ENCODE measurements around the gene ZNF226.
A peak's percentile ranks its signal among the peaks of the same experiment; 100 is the strongest.
"Not testable (repeated sequence)": the region's sequence is repeated elsewhere in the genome, so short reads cannot be mapped to it uniquely, and the experiment has no call there.

The ZNF226 gene

DNA sequence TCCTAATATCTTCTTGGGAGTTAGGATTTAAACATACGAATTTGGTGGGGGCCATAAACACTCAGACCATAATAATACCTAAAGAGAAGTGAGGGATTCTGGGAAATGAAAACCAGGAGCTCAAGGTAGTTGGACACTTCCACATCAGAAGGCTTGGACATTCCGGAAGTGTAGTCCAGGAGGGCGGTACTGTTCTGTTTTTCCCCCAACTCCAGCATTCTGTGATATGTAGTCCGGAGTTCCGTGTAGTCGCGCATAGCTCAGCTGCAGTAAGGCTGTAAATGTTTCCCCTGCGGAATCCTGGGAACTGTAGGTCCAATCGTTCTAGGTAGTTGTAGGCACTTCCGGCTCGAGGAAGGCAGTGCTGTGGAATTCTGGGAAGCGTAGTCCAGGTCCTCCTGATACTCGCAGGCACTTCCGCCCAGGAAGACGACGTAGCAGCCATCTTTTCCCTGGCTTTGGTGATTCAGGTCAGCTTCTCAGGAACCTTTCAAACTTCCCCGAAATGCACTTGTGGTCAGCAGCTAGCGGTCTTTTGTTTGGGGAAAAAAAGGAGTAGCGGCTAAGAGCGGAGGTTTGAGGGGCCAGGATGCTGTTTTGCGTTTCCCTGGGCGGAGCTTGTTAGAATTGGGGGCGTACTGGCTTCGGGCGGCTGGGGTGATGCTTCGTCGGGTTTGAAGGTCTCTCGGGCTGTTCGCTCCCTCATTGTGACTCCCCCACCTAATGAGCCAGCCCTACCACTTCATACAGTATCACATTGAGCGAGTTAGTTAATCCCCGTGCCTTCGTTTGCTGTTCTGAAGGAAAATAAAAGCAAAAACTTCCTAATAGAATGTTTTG is at the start of gene ZNF226:
TSS of gene ZNF226 (plus strand) at position 428 of the 840 bp plus-strand sequence. CDS start 4,981 bp downstream, outside the sequence.
- peak; percentile 67 to 75 for DNase-seq (ENCODE audit: low read depth in 2 of 2)

DNA sequence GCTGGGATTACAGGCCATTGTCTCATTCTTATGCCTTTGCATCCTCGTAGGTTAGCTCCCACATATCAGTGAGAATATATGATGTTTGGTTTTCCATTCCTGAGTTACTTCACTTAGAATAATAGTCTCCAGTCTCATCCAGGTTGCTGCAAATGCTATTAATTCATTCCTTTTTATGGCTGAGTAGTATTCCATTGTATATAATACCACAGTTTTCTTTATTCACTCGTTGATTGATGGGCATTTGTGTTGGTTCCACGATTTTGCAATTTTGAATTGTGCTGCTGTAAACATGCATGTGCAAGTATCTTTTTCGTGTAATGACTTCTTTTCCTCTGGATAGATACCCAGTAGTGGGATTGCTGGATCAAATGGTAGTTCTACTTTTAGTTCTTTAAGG is 43.7 kb upstream of the ZNF226 start:
- DNase-seq (ENCODE audit: low read depth in 2 of 2): not testable (repeated sequence)

- DNase-seq (ENCODE audit: low read depth in 2 of 2): no peak
Observed at GRCh38 chr19:44131955-44132354, 32.9 kb upstream of the ZNF226 start.

- peak; percentile 59 to 65 for DNase-seq (ENCODE audit: low read depth in 2 of 2)
Observed at GRCh38 chr19:44141191-44142058, 23.5 kb upstream of the ZNF226 start, which contains the start of gene ZNF234. ZNF234 (plus strand) TSS chr19:44141554; CDS start chr19:44144633, 3,079 bp downstream.

GRCh38 chr19:44142059-44142433 is 22.9 kb upstream of the ZNF226 start:
- DNase-seq (ENCODE audit: low read depth in 2 of 2): no peak

DNA sequence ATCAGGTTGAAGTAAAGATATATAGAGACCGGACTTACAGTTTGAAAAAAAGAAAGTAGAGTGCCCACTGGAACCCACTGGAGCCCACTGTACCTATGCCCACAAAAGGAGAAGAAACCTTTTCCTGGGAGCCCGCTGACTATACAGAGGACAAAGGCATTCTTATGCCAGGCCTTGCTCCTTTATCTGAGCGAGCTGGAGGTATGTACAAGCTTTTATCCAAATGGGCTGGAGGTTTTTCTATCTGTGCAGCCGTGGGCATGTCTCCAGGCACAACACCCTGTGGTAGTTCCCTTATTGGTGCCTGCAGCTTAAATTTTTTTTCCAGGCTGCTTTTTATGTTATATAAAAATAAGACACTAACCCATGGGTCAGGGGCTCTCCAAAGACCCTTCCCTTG is 15.1 kb upstream of the ZNF226 start:
- DNase-seq (ENCODE audit: low read depth in 2 of 2): no peak

GRCh38 chr19:44151491-44151890 is 13.4 kb upstream of the ZNF226 start:
- no peak for DNase-seq (ENCODE audit: low read depth in 2 of 2)

DNA sequence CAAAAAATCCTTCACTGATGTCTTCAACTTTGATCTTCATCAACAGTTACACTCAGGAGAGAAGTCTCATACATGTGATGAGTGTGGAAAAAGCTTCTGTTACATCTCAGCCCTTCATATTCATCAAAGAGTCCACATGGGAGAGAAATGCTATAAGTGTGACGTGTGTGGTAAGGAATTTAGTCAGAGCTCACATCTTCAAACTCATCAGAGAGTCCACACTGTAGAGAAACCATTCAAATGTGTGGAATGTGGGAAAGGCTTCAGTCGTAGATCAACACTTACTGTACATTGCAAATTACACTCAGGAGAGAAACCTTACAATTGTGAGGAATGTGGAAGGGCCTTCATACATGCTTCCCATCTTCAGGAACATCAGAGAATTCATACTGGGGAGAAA is 8.4 kb upstream of the ZNF226 start:
- no peak for DNase-seq (ENCODE audit: low read depth in 2 of 2)

DNA sequence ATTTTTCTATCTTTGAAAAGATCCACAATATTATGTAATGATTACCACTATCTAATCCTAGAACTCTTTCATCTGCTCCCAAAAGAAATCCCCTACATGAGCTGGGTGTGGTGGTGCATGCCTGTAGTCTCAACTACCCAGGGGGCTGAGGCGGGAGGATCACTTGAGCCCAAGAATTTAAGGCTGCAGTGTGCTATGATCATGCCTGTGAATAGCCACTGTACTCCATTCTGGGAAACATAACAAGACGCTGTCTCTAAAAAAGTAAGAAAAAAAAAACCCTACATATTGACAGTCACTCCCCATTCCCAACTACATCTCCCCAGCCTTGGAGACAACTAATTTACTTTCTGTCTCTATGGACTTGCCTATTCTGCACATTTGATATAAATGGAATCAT is 1.1 kb upstream of the ZNF226 start:
- no peak for DNase-seq (ENCODE audit: low read depth in 2 of 2)

DNA sequence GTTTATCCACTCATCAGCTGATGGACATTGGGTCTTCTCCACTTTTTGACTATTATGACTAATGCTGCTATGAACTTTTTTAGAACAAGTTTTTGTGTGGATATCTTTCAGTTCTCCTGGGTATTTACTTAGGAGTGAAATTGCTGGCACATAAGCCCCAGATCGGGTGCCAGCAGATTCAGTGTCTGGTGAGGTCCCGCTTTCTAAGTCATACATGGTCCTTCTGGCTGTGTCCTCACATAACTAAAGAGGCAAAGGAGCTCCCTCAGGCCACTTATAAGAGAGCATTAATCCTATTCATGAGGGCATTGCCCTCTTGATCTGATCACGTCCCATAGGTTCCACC is 600 bp upstream of the ZNF226 start:
- DNase-seq (ENCODE audit: low read depth in 2 of 2): no peak

DNA sequence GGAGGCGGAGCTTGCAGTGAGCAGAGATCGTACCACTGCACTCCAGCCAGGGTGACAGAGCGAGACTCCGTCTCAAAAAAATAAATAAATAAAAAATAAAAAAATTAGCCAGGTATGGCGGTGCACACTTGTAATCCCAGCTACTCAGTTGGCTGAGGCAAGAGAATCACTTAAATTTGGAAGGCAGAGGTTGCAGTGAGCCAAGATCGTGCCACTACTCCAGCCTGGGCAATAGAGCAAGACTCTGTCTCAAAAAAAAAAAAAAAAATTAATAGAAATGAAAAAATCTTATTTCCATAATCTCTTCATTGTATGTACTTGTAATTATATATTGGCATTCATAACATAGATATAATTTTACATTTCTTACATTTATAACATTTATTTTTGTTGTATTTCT is 5.8 kb downstream of the ZNF226 start:
- not testable (repeated sequence) for DNase-seq (ENCODE audit: low read depth in 2 of 2)

DNA sequence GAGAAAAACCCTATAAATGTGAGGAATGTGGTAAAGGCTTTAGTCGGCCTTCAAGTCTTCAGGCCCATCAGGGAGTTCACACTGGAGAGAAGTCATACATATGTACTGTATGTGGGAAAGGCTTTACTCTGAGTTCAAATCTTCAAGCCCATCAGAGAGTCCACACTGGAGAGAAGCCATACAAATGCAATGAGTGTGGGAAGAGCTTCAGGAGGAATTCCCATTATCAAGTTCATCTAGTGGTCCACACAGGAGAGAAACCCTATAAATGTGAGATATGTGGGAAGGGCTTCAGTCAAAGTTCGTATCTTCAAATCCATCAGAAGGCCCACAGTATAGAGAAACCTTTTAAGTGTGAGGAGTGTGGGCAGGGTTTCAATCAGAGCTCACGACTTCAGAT is 11.7 kb downstream of the ZNF226 start:
- no peak for DNase-seq (ENCODE audit: low read depth in 2 of 2)

- no peak for DNase-seq (ENCODE audit: low read depth in 2 of 2)
Observed at GRCh38 chr19:44180968-44181367, 16.1 kb downstream of the ZNF226 start.

GRCh38 chr19:44182145-44182544 is 17.2 kb downstream of the ZNF226 start:
- DNase-seq (ENCODE audit: low read depth in 2 of 2): no peak

DNA sequence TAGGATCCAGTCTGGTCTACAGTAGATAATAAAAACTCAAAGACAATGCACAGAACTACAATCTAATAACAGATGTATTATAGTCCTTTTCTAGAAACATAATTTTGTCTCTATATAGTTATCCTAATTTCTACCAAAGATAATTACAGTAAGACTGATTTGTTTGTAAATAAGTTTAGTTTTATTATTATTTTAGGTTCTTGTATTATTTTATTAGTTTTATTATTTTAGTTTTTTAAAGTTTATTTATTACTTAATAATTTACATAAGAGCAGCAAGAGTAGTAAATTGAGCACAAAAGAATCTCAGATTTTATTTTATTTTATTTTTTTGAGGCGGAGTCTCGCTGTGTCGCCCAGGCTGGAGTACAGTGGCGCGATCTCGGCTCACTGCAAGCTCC is 25.1 kb downstream of the ZNF226 start:
- DNase-seq (ENCODE audit: low read depth in 2 of 2): no peak

DNA sequence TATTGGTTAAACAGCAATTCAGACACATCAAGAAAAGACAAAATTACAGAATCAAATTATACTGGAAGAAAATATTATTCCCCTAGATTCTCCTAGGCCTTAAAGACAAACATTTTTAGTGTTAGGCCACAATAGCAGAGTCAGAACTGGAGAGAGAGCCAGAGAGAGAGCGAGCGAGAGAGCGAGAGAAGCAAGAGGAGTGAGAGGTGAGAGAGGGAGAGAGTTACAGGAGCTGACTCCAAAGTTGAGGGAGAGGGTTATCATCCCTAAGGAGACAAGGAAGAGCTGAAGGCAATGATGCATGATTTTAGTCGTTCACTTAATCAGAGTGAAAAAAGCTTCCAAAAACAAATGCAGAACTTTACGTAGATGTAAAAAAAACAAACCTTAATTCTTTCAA is 27.2 kb downstream of the ZNF226 start:
- no peak for DNase-seq (ENCODE audit: low read depth in 2 of 2)

DNA sequence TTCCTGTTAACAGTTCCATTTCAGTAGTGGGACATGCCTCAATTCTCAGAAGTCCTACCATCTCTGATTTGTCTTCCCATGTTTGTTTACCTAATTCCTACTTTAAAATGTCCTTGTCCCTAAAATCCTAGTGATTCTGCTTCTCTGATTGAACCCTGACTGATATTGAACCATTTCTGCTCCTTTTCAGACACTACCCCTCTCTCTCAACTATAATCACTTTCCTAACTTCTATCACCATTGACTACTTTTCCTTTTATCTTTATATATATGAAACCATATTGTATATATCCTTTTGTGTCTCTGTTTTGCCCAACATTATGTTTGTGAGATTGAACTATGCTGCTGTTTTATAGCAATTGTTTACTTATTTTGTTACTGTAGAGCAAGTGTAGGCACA is 31.9 kb downstream of the ZNF226 start:
- DNase-seq (ENCODE audit: low read depth in 2 of 2): no peak

DNA sequence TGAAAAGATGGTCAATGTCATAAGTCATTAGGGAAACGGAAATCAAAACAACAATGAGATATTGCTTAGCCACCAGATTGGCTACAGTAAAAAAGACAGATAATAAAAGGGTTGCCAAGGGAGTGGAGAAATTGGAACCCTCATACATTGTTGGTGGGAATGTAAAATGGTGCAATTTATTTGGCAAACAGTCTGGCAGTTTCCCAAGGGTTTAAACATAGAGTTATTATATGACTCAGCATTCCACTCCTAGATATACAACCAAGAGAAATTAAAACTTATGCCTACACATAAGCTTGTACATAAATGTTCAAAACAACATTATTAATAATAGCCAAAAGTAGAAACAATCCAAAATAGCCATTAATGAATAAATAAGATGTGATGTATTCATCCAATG is 37.6 kb downstream of the ZNF226 start:
- no peak for DNase-seq (ENCODE audit: low read depth in 2 of 2)

DNA sequence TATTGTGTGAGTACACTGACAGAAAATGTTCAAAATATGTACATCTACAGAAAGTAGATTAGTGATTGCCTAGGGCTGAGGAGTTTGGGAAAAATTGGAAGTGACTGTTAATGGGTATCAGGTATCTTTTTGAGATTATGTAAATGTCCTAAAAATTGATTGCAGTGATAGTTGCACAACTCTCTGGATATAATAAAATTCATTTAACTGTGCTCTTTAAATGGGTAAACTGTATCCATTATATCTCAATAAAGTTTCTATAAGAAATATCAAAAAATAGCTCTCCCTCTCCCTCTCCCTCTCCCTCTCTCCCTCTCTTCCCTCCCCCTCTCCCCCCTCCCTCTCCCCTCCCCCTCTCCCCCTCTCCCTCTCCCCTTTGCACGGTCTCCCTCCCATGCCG is 38.1 kb downstream of the ZNF226 start:
- DNase-seq (ENCODE audit: low read depth in 2 of 2): no peak

GRCh38 chr19:44203877-44204276 is 39.0 kb downstream of the ZNF226 start:
- DNase-seq (ENCODE audit: low read depth in 2 of 2): not testable (repeated sequence)

DNA sequence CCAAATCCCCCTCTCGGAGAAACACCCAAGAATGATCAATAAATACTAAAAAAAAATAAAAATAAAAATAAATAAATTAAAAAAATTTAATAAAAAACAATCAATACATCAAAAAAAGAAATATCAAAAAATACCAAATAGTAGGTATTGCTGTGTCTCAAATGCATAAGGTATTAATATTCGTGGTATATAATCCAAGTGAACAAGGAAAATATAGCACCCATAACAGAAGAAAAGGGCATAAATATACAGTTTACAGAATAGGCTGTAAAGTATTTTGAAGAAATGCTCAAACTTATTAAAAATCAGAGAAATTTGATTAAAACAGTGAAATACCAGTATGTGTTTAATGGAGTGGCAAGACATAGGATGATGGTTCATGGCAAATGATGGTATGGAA is 39.9 kb downstream of the ZNF226 start:
- no peak for DNase-seq (ENCODE audit: low read depth in 2 of 2)

DNA sequence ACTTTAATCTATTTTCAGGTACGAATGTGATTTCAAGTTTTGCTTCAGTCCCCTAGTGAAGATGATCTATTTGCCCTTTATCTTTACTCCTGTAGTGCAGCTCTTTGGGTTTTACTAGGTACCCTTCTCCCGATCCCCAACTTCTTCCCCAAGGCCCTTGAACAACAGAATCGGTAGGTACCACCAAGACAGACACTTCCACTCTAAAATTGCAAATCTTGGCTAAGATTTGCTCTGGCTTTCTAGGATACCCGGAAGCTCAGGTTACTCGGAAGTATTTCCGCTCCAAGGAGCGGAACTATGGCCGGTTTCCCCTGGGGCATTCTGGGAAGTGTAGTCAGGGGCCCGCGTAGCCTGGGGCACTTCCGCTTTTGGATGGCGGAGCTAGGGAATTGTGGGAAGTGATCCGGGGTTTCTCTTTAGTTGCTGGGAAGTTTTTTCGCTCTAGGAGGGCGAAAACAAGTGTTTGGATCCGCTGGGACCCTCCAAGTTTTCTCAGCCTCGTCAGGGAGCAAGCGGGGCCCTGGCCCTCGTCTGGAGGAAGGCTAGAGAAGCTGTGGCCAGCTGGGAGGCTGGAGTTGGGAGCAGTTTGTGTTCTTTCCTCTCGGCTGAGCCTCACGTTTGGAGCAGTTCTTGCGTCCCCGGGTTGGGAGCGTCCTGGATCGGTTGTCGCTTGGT is 42.4 kb downstream of the ZNF226 start:
- DNase-seq (ENCODE audit: low read depth in 2 of 2): peak; percentile 58 to 65
